Forelimb muscle (tissue), 1 donor: Measurements from ENCODE around the gene GLUL. TPM values are rescaled to one million over a fixed set of nuclear protein-coding genes. Genes with fewer than 3 reads are reported as not detected.
A peak's percentile ranks its signal among the peaks of the same experiment; 100 is the strongest.

ENCODE experiments used
- DNase-seq: peaks from one replicate; pipeline ENCODE4 v3.0.0-alpha.2; 2013; ENCODE audit warnings: low read depth
- polyA plus RNA-seq: library from polyadenylated mRNA; unstranded; fragments of 120-200 nt; gene quantifications from one replicate; pipeline ENCODE4 v1.2.1, GENCODE V29; 2013; ENCODE audit not compliant: insufficient read length

Gene GLUL
- 438 TPM for polyA plus RNA-seq

GRCh38 chr1:182391362-182392049 lies at the start of gene GLUL:
GLUL (minus strand) TSS chr1:182391790; CDS start chr1:182388737, 3,053 bp downstream.
- peak; percentile 65 for DNase-seq

- DNase-seq, result no peak
Measured at GRCh38 chr1:182438326-182438725, 46.7 kb upstream of the GLUL start.

GRCh38 chr1:182433580-182433979 lies 42.0 kb upstream of the GLUL start:
- no peak for DNase-seq

- DNase-seq, result no peak
Measured at GRCh38 chr1:182431278-182431677, 39.7 kb upstream of the GLUL start.

GRCh38 chr1:182430263-182431068 lies 38.9 kb upstream of the GLUL start:
- no peak for DNase-seq

GRCh38 chr1:182428043-182428442 lies 36.5 kb upstream of the GLUL start:
- no peak for DNase-seq

- DNase-seq, result no peak
Measured at GRCh38 chr1:182426442-182427430, 35.1 kb upstream of the GLUL start.

GRCh38 chr1:182415789-182416188 lies 24.2 kb upstream of the GLUL start:
- DNase-seq, result no peak

GRCh38 chr1:182413969-182414368 lies 22.4 kb upstream of the GLUL start:
- DNase-seq, result no peak

GRCh38 chr1:182413486-182413885 lies 21.9 kb upstream of the GLUL start:
- no peak for DNase-seq

GRCh38 chr1:182410620-182411273 lies 19.2 kb upstream of the GLUL start:
- DNase-seq, result no peak

- no peak for DNase-seq
Measured at GRCh38 chr1:182410138-182410537, 18.5 kb upstream of the GLUL start.

- no peak for DNase-seq
Measured at GRCh38 chr1:182408435-182409075, 17.0 kb upstream of the GLUL start.

GRCh38 chr1:182407724-182408123 lies 16.1 kb upstream of the GLUL start:
- DNase-seq, result no peak

GRCh38 chr1:182406012-182406411 lies 14.4 kb upstream of the GLUL start:
- DNase-seq, result no peak

GRCh38 chr1:182405578-182405977 lies 14.0 kb upstream of the GLUL start:
- no peak for DNase-seq

GRCh38 chr1:182404781-182405180 lies 13.2 kb upstream of the GLUL start:
- no peak for DNase-seq

GRCh38 chr1:182400567-182400966 lies 9.0 kb upstream of the GLUL start, which contains the start of gene TEDDM1:
TEDDM1 (minus strand) TSS chr1:182400667; CDS start chr1:182400485, 182 bp downstream.
- no peak for DNase-seq

- DNase-seq, result no peak
Measured at GRCh38 chr1:182397653-182398393, 6.2 kb upstream of the GLUL start.

- DNase-seq, result no peak
Measured at GRCh38 chr1:182395906-182396305, 4.3 kb upstream of the GLUL start.
